HG03097 (cell line): ENCODE results near the gene NHSL2.
"Not testable (repeated sequence)": the region's sequence is repeated elsewhere in the genome, so short reads cannot be mapped to it uniquely, and the experiment has no call there.

Source experiments
- ATAC-seq: cut with Tn5 transposase; IDR thresholded peaks from one replicate; pipeline ENCODE4 v1.9.1; 2021; ENCODE audit not compliant: unreplicated experiment, low FRiP score

The NHSL2 gene

DNA sequence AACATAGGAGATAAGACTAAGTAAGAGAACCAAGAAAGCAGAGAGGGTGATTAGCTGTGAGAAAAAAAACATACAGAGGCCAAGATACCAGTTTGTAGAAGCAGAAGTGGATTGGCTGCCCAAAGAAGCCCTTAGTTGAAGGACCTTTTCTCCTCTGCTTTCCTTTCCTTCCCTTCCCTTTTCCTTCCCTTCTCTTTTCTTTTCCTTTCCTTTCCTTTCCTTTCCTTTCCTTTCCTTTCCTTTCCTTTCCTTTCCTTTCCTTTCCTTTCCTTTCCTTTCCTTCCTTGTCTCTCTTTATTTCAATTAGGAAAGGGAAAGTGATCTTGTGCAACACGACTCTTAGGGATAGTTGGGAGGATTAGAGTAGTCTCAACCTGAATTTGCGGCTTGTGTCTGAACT lies 128.2 kb downstream of the NHSL2 start:
- no peak for ATAC-seq

DNA sequence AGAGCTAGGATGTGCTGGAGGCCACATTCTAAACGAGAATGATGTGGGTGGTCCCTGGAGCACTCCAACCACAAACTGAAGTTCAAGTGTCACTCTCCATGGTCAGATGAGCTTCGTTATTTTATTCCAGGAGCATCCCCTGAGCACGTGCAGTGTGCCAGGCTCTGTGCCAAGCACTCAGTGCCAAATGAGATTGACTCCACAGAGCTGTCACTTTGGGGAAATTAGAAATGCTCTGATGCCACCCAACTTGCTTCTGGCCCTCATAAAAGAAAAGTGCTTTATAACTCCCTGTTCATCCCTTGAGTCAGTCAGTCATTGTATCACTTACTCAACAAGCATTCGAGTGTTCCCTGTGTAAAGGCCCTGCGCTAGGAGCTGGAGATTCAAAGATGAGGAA lies 129.9 kb downstream of the NHSL2 start:
- ATAC-seq, result no peak

DNA sequence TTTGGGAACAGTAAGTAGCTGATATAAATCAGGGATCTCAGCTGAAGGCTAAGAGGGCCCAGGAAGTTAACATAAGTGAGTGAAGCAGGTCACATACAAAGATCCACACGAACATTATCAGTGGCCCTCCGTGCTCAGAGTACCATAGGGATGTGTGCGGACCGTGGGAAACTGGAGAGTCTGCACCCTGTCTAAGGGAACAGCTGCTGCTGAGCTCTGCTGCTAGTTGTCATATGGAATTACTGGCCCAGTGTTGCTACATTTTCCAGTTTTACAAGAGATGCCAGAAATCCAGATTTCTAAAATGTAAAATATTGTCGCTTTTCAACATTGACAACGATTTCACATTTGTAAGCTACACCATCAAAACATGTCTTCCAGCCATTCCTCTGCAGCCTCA lies 130.5 kb downstream of the NHSL2 start:
- no peak for ATAC-seq

DNA sequence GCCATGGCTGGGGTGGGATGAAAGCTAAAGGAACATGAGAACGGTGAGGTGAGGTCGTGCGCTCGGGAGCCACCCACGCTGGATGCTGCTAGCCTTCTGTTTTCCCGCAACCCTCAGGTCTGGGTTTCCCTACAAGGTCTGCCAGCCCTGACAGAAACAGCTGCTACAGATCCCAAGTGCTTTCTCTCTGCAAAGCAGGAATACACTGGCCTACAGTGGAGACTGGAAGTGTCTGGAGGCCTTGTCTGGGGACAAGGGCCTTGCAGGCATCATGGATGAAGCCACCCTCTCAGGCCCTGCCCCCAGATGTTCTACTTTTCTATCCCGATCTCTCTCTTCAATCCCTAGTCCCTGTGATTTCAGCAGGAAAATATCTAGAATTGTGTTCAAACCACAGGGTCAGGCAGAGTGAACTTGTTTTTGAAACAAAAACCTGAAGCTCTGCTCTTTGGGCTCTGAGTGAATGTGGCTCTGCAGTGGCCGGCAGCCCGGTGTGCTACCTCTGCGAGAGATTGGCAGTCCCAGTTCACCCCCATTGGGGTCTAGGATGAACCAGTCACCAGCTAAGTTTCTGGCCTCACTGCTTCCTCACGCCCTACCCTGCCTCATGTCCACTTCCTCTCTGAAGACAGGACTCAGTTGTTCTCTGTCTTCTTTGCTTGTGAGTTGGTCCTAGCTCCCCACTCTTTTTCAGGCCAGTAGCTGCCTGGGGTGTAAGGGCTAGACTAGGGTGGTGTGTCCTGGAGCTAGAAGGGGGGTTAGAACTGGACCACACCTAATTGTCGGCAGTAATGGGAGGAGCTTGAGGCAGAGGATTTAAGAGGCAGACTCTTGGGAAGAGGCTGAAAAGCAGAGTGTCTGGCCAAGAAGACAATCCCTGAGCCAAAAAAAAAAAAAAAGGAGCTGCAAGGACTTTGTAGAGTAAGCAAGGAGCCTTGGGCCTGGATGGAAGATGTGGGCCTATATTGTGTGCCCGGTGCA lies 131.5 kb downstream of the NHSL2 start:
- ATAC-seq, result no peak

DNA sequence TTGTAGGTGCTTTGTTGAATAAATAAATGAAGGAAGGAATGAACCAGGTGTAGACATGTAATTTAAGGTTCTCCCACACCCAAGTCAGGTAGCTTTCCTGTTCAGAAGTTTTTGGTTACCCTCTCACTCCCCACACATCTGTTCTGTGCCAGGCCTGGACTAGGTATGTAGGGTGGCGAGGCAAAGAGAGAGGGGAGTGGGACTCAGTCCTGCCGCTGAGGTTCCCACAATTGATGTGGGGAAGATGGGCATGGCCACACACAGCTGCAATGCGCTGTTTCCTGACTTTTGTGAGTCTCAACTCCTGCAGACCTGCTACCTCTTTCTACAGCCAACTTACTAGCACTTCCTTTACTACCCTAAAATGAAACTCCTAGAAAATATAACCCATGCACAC lies 132.2 kb downstream of the NHSL2 start:
- no peak for ATAC-seq

DNA sequence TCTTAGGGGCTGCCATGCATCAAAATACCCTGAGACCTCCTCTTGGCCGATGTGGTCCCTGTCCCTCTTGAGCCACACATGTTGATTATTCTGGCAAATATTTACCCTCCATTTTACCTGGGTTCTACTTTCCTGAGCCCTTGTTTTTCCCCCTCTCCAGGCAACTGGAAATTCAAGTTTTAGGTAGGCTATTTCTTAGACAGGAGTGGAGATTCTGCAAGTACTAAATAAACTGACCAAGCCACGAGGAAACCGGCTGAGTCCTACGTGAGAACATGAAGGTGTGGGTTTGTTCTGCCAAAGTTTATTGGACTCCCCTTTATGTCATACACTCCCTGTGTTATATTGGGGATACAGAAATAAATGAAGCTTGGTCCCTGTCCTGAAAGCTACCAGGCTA lies 133.0 kb downstream of the NHSL2 start:
- no peak for ATAC-seq

DNA sequence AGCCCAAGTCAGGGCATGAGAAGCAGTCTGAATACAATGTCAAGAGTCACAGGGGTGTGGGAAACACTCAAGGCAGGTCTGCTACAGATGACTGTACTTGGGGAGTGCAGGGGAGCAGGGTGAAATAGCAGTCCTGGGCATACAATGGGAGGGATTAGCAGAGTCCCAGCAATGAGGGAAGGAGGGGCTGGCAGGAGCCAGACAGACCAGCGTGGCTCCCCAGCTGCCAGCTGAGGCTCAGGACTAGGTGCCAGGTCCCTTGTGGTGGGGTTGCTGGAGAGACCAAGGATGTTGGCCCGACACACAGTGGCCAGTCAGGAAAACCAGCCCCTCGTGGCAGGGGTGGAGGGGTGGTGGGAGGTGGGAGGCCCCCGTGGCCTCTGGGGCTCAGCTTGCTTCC lies 134.5 kb downstream of the NHSL2 start:
- ATAC-seq, result no peak

DNA sequence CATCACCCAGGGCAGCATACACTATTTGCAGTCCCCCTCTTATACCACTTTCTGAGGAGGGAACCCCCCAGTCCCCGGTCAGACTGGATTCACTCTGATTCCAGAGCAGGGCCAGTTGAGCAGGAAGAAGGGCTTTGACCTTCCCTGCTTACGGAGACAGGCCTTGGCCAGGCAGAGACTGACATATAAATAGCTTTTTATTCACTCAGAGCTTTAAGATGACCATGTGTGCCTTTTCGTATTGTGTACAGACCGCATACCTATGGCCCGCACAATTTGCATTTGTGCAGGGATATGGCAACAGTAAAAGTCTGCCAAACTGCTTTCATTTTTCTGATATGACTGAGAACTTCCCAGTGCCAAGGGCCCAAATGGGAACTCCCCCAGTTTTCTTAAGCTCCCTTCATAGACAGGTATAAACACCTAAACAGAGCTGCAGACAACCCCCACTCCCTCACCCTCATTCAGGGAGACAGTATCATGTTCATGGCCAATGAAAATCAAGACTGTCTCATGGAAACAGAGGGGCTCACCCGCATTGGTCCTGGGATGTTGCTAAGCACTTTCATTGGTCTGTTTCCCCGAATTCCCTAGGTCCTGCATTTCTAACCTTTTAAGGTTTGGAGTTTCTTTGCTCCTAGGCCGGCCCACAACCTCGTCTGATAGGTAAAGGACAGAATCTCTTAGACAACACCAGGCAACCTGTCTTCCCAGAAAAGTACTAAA lies 135.1 kb downstream of the NHSL2 start:
- no peak for ATAC-seq

DNA sequence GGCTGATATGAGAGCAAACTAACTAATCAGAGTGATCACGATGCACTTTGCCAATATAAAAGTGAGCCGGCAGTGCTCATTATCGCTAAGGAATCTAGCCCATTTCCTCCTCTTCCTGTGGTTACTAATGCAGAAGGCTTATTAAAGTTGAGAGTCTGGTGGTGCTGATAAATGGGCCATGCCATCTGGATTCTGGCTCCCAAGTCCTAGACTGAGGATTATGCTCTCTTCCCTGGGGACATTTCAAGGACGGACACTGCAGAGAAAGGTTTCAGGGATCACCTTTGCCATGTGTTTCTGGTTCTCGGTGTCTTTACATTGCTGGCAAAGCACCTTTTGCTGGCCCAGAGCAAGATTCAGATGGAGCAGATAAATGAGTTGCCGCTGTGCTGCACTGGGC lies 135.8 kb downstream of the NHSL2 start:
- ATAC-seq, result no peak

DNA sequence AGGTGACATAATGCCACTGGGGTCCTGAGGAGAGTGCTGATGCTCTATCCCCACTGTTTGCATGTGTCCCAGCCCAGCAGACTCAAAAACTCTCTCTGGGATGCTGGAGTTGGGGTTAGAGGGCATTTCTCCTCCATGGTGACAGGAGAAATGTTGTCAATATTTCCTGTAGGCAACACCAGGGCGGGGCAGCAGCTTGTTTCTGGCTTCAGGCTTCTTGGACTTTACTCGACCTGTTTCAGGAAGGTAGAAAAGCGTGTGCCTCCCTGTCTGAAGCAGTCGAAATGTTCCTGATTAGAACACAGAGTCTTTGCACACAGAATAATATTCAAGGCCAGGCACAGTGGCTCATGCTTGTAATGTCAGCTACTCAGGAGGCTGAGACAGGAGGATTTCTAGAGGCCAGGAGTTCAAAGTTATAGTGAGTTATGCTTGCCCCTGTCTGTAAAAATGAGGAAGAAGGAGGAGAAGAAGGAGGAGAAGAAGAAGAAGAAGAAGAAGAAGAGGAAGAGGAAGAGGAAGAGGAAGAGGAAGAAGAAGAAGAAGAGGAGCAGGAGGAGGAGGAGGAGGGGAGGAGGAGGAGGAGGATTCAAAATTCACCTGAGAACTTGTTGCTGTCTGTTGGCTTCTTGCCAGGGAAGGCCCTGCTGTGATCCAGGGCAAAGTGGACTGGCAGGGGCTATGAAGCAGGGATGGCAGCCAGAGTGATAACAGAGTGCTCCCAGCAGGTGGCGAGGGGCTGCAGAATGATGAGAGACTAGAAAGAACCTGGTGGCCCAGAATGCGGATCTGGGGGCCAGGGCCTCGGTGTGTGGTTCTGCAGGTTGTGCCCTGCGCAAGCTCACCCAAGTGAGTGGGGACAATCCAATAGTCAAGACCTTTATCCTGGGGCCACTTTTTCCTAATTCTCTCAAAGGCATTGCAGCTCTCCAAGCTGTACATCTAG lies 138.1 kb downstream of the NHSL2 start:
- no peak for ATAC-seq

DNA sequence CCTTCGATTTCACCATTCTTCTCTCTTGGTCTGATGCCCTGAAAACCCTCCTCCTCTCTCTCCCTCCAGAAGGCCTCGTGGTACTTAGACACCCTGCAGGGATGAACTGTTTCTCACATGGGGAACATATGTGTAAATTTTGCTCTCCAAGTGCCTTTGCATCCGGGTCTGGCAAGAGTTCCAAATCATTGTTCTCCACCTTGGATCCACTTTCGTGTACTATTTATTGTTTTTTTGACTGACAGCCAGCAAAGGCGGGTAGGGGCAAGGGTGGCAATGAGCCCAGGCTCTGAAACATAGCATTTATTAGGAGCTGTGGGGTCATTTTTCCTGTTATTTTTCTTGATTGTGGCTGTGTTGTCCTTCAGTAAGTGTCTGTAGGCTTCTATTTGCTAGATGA lies 139.4 kb downstream of the NHSL2 start:
- no peak for ATAC-seq

DNA sequence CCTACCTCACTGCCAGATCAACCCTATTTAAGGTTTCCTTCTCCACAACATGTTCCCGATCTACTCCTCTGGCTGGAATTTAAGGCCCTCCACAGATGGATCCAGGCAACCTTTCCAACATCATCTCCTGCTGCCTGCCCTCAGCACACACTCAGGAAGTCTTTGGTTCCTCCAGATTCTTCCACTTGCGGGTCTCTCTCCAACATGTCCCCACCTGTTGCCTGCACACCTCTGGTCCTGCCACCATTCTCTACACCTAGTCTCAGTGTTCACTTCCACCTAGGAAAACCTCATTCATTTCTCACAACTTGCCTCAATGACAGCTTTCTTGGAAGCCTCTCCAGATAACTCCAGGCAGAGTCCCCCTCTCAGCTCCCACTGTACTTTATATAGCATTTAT lies 140.9 kb downstream of the NHSL2 start:
- ATAC-seq, result no peak

DNA sequence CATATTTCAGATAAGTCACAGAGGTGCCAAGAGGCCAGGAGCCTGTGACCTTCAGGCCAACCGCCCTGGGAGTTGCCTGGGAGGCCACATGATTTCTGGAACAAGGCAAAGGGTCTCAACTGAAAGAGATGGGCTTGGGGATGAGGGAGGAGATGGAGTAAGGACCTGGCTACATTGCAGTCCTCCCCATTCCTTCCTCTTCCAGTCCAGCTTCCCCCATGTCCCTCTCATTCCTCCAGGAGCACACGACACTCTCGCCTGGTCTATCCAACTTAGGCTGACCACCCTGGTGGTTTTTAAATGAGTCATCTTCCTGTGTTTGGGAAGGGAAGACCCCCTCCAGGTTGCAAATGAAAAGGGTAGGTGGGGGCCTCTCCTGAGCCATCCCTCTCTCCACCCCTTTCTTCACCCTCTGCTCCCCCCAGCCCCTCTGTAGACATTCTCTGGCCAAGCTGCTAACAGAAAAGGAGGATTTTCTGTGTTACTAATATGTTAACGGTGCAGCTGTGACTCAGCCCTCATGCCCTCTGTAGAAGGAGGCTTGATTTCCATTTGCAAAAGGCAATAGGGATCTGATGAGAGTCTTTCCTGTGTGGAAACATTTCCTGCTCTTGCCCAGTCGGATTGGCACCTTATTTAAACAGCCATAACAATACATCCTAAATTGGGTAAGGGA lies 141.9 kb downstream of the NHSL2 start:
- no peak for ATAC-seq

DNA sequence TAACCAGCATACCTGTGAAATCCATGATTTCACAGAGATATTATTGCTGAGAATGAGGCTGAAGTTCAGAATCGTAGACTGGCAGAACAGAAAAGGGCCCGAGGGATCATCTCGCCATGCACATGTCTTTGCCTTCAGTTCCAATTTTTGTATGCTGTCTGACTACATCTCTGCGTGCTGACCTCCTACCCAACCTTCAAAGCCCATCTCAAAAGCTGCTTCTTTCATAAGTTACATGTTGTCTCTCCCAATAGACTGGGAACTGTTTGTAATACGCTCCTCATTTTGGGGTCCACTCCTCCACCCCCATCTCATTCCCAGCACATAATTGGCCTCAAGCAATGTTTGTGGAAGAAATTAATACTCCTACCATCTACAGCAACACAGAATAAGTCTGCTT lies 142.9 kb downstream of the NHSL2 start:
- ATAC-seq, result no peak

DNA sequence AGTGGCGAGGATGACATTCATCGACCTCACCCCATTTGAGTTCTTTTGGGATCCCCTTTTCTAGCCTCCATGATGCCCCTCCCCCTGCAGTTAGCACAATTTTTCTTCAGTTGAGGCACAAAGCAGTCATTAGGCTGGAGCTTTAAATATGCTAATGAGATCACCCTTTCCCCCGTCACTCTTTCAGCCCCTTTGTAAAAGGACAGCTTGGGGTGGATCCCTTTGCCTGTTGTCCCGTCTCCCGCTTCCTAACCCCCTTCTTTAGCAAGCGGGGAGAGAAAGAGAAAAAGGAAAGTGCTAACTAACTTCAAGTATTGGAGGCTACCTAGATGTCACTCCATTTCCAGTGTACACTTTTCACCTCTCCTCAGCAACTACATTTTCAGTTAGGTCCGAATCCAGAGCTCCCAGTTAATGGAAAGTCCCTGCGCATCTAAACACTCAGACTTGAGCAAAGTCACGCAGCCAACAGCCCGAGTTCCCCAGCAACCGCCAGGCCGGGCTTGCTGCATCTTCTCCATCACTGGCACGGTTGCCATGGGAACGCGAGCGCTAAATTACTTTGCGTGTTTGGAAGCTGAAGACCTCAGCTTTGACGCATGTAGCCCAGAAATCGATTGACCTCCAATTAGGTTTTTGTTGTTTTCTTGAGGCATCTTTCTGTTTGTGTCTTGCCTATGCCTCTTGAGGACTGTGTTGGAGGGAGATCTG lies 144.3 kb downstream of the NHSL2 start:
- no peak for ATAC-seq

DNA sequence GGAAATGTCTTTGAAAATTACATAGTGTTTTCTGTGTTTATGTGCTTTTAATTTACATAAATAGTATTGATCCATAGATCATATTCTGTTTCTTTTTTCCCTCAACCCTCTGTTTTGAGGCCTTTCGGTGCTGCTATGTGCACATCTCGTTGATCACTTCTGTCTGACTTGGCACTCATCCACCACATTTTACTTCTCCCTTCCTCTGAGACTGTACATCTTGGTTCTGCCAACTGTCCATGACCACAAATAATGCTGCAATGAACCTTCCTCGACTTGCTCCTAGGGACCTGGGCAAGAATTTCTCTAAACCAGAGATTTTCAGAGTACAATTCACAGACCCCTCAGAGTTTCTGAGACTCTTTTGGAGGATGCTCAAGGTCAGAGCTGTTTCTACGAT lies 146.7 kb downstream of the NHSL2 start:
- ATAC-seq, result no peak

DNA sequence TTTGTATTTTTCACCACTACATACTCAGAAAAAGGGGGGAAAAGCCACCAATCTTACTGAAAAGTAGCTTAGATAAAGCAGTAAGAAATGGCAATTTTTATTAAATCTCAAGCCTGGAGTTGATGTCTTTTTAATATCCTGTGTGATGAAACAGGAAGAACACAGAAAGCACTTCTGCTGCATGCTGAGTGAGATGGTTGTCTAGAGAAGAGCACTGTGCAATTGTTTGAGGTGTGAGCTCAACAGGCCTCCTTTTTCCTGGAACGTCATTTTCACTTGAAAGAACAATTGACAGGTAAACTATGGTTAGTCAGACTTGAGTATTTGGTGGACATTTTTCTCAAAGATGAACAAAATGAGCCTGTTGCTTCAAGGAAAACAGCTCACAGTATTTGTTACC lies 147.2 kb downstream of the NHSL2 start:
- ATAC-seq, result no peak

DNA sequence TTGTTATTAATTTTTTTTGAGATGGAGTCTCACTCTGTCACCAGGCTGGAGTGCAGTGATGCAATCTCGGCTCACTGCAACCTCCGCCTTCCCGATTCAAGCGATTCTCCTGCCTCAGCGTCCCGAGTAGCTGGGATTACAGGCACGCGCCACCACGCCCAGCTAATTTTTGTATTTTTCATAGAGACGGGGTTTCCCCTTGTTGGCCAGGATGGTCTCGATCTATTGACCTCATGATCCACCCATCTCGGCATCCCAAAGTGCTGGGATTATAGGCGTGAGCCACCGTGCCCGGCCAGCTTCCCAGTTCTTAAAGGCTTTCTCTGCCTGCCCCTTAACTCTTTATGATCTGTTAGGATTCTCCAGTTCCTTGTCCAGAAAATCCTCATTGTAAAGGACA lies 147.7 kb downstream of the NHSL2 start:
- not testable (repeated sequence) for ATAC-seq

DNA sequence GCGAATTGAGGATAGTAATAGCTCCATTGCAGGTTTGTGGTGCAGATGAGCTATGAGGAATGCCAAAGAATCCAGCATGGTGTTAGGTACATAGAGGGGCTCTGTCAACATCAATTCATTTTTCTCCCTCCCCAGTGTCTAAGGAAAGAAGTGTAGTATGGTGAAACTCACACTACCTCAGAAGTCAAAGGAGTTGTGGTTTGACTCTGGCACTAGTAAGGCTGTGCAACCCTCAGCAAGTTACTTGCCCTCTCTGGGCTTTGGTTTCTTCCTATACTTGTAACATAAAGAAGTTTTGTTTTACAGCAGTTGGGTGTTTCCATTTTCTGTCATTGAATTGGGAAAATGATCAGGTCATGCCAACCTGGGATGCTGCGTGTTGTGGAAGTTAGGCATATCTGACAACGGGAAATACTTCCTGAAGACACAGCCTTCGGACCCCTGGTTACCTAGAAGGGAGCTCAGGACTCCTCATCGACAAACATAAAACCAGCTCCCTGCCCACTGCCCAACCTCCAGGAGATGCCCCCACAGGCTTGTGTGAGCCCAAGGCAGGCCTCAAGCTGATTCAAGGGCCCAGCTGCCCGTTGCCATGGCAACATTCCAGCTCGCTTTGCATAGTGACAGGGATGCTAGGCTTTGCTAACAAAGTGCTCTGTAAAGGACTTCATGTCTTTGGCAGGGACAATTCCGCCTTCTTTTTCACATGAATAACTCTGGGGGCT lies 149.7 kb downstream of the NHSL2 start:
- no peak for ATAC-seq
